Measurements from ENCODE around the gene LEKR1. TPM values are rescaled to one million over a fixed set of nuclear protein-coding genes. Genes with fewer than 3 reads are reported as not detected.
"Not testable (repeated sequence)": the region's sequence is repeated elsewhere in the genome, so short reads cannot be mapped to it uniquely, and the experiment has no call there.

Gene LEKR1
- polyA plus RNA-seq (2012; ENCODE audit: insufficient read depth, insufficient read length): not detected

- DNase-seq (ENCODE audit: low read depth, low spot score): no peak
- no peak within 1 kb of the TSS for H3K4me3 ChIP-seq (ENCODE audit: low read length)
Measured at GRCh38 chr3:156826144-156826895, at the start of gene LEKR1. Gene LEKR1 (plus strand): TSS chr3:156826353. CDS start chr3:156829330, 2,977 bp downstream.

GRCh38 chr3:156776871-156777270 is 49.3 kb upstream of the LEKR1 start:
- no peak overlapping the region for H3K4me3 ChIP-seq (ENCODE audit: low read length)
- DNase-seq (ENCODE audit: low read depth, low spot score): no peak

DNA sequence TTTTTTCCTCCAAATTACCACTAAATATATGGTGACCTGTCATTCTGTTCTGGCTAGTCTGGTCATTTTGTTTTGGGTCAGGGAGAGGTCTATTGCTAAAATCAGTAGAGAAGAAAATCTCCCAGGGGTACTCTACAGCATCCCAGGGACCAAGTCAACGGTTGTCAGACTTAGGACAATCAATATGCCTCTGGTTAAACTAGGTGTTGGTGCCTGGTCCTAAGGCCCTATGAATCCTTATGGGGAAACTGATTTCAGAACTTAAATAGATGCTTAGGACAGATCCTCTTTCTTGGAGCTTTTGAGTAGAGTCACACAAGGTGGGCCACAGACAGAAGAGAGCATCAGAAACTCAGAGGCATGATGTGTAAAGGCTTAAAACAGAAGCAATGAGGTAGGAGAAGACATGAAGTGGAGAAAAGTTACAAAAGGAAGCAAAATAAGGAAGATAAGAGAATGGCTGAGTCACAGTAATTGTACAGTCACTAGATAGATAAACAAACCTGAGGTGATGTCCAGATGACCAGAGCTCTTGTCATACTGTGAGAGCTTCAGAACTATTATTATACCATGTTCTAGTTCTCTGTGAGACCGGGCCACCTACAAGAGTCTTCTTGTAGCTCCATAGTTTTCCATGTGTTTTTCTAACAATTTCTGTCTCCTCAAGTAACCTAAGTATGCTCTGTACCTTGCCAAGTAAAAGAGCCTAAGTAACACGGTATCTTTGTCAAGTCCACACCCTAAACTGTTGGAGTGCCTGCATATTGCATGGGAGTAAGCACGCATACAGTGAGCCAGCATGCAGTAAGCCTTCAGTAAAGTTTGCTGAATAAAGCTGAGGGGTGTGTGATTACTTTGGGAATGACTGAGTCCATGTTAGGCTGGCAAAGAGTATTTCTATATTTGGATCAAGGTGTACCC is 44.6 kb upstream of the LEKR1 start:
- no peak for DNase-seq (ENCODE audit: low read depth, low spot score)
- H3K4me3 ChIP-seq (ENCODE audit: low read length): no peak overlapping the region

DNA sequence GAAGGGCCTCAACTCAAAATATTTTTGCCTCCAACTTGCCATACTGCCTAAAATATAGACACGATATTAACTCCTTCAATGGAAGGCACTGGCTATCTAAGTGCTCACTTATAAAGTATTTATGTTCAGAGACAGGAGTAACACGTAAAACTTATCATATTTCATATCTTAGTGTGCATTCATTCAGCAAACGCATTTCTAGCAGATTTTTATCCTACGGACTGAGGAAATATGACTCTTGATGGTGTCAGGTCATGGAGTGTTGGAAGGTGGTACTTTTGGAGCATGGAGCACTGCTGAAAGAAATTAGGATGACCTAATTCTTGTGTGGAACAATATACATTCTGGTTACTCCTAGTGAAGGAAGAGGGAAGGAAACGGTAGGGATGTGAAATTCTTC is 43.8 kb upstream of the LEKR1 start:
- no peak overlapping the region for H3K4me3 ChIP-seq (ENCODE audit: low read length)
- DNase-seq (ENCODE audit: low read depth, low spot score): no peak

- H3K4me3 ChIP-seq (ENCODE audit: low read length): no peak overlapping the region
Measured at GRCh38 chr3:156782921-156783320, 43.2 kb upstream of the LEKR1 start.

DNA sequence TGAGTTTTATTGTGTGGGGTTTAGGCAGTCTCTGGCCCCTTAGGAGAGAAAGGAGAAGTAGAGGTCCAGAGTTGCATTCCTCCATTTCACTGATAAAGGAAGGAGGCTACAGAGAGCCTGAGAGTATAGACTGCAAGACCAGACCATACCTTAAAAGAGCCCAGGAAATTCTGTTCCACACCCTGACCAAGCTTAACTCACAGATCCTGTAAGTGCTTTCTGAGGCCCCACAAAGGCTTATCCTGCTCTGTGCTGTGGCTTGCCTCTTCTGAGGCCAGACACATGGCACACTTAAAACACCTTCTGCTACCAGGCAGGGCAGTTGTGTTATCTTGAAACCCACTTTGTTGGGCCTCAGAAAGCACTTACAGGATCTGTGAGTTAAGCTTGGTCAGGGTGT is 39.2 kb upstream of the LEKR1 start:
- no peak for DNase-seq (ENCODE audit: low read depth, low spot score)

More at GRCh38 chr3:156782921-156783320, 43.2 kb upstream of the LEKR1 start:
- DNase-seq (ENCODE audit: low read depth, low spot score): no peak

GRCh38 chr3:156787926-156788663 is 38.1 kb upstream of the LEKR1 start:
- no peak for DNase-seq (ENCODE audit: low read depth, low spot score)
- H3K4me3 ChIP-seq (ENCODE audit: low read length): no peak overlapping the region

More for the DNA sequence above, 39.2 kb upstream of the LEKR1 start:
- H3K4me3 ChIP-seq (ENCODE audit: low read length): no peak overlapping the region

DNA sequence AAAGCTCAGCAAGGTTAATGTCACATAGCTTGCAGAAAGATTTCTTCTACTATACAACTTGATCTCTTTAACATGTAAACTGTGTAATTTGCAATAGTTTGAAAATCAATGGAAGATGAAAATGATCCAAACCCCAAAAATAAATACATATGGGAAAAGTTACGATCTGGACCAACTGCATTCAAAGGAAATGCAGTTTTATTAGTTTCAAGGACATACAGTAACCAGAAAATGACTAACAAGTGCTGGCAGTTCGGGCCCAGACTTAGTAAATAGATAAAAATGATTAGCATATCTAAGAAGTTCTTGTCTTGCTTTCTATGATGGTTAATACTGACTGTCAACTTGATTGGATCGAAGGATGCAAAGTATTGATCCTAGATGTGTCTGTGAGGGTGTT is 37.3 kb upstream of the LEKR1 start:
- no peak overlapping the region for H3K4me3 ChIP-seq (ENCODE audit: low read length)
- DNase-seq (ENCODE audit: low read depth, low spot score): no peak

DNA sequence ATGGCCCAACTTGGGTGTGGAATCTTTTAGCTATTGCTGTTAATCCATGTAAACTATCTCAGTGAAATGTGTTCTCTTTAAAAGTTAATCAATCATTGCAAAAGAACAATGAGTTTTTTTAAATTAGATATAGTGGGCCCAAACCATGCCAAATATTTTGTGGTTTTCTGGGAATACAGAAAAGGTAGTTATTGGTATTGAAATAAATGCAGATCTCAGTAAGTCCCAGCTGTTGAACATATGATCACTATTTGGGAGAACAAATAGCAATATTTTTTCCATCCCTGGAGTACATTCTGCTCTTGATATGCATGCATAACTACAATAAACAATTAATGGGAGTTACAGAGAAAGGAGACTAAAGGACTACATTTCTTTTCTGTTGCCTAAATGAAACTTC is 36.0 kb upstream of the LEKR1 start:
- H3K4me3 ChIP-seq (ENCODE audit: low read length): no peak overlapping the region
- DNase-seq (ENCODE audit: low read depth, low spot score): no peak

DNA sequence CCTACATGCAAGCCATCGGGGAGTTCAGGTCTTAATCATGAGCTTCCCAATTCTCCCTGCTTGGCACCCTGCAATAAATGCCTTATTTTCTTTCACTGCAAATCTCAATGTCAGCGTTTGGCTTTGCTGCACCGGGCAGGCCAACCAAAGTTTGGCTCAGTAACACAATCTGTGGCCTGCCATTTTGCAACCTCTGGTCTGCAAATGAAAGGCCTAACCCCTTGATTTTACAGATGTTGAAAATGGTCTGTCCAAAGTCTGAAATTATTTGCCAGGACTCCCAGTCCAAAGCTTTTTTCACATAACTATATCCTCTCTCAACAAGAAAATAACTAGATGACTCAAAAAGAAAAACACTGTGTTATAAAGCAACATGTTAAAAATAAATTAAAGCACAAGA is 34.0 kb upstream of the LEKR1 start:
- H3K4me3 ChIP-seq (ENCODE audit: low read length): no peak overlapping the region
- no peak for DNase-seq (ENCODE audit: low read depth, low spot score)

GRCh38 chr3:156792536-156792935 is 33.6 kb upstream of the LEKR1 start:
- no peak for DNase-seq (ENCODE audit: low read depth, low spot score)
- H3K4me3 ChIP-seq (ENCODE audit: low read length): no peak overlapping the region

- no peak overlapping the region for H3K4me3 ChIP-seq (ENCODE audit: low read length)
- peak; percentile 21 for DNase-seq (ENCODE audit: low read depth, low spot score)
Measured at GRCh38 chr3:156792945-156793344, 33.2 kb upstream of the LEKR1 start.

DNA sequence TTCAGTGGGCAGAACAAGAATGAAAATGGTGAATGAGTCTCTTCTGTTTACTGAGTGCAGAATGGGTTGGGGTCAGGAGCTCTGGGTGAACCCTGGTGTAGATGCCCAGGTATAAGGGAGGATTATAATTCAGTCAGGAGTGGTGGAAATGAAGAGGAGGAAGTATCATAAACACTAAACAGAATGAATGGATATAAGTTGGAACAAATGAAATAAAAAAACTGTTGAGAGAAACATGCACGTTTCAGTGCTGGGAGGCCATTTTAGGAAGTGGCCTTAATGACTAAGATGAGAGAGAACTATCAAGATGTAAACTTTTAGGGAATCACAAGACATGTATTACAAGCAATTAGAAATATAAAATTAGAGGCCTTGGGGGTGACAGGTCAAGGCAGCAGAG is 32.8 kb upstream of the LEKR1 start:
- DNase-seq (ENCODE audit: low read depth, low spot score): no peak
- H3K4me3 ChIP-seq (ENCODE audit: low read length): no peak overlapping the region

DNA sequence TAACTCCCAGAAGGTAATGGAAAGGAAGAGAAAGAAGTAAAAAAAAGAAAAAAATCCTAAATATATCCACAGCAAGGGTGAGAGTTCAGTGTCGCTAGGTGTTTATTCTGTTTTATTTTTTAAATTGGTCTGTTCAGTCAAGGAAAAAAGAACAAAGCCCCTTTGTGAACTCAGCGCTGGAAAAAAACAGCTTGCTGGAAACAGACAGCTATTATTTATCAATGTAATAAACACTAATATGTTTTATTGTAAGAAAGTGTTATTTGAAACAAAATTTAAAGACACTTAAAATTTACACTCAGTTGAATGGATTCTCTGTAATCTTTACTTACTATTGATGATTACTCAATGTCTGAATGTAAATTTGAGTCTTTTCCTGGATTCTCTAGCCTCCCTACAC is 32.3 kb upstream of the LEKR1 start:
- no peak overlapping the region for H3K4me3 ChIP-seq (ENCODE audit: low read length)
- DNase-seq (ENCODE audit: low read depth, low spot score): no peak

GRCh38 chr3:156795890-156796481 is 30.2 kb upstream of the LEKR1 start:
- DNase-seq (ENCODE audit: low read depth, low spot score): no peak
- H3K4me3 ChIP-seq (ENCODE audit: low read length): no peak overlapping the region

DNA sequence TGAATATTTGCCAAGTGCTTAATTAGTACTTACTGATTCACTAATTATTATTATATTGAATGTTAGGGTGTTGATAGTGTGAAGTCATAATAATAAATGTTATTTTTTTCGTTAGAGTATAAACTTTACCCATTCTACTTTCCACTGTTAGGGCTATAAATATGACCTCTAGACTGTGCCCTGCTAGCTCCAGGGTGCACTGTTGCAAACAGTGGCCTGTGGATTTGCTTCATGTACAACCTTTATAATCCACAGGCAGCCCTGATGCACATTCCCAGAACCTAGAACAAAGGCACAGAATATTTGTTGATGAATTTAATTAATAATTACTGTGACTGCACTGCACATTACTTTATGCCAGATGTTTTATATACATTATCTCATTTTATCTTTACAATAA is 28.8 kb upstream of the LEKR1 start:
- no peak overlapping the region for H3K4me3 ChIP-seq (ENCODE audit: low read length)
- DNase-seq (ENCODE audit: low read depth, low spot score): no peak

- H3K4me3 ChIP-seq (ENCODE audit: low read length); DNase-seq (ENCODE audit: low read depth, low spot score): not testable (repeated sequence)
Measured at GRCh38 chr3:156800287-156800686, 25.9 kb upstream of the LEKR1 start.

DNA sequence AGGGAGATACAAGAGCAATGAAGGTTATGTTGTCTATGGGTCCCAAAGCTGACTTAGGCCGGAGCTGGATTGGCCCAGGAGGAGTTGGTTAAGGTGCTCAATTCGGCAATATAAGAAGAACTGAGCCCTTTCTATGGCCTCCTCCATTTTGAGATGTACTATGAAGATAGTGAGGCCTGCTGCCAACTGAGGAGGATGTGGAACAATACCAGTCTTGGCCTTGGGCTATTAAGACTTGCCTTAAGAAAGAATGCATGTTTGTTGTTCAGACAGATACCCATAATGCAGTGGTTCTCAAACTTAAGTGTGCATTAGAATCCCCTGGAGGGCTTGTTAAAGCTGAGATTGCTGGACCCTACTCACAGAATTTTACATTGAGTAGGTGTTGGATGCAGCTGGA is 24.4 kb upstream of the LEKR1 start:
- DNase-seq (ENCODE audit: low read depth, low spot score): no peak

More for the DNA sequence above, 24.4 kb upstream of the LEKR1 start:
- no peak overlapping the region for H3K4me3 ChIP-seq (ENCODE audit: low read length)

All from Jurkat, Clone E6-1 (cell line).